KOPT-K1 (cell line): Measurements from ENCODE around the gene PLIN4.
A peak's percentile ranks its signal among the peaks of the same experiment; 100 is the strongest.

Experiments used
- H3K27ac ChIP-seq: fragments of 200-600 bp; sonication (generic); 2 replicates; pipeline ENCODE4 v1.5.1; 2016; ENCODE audit warnings: antibody characterized with exemption, mild to moderate bottlenecking, low read depth, low read length; ENCODE audit not compliant: poor library complexity, severe bottlenecking
- H3K36me3 ChIP-seq: fragments of 200-600 bp; sonication (generic); 2 replicates; pipeline ENCODE4 v1.5.1; 2017; ENCODE audit warnings: antibody characterized with exemption, mild to moderate bottlenecking, low read length, moderate library complexity; ENCODE audit not compliant: insufficient read depth
- H3K9me3 ChIP-seq: fragments of 200-600 bp; sonication (generic); 2 replicates; pipeline ENCODE4 v1.5.1; 2017; ENCODE audit warnings: antibody characterized with exemption, low read length, mild to moderate bottlenecking; ENCODE audit not compliant: insufficient read depth, poor library complexity, severe bottlenecking

The PLIN4 gene

GRCh38 chr19:4474514-4475022 is 43.7 kb downstream of the PLIN4 start:
- no peaks in the 10 kb centered on the region for H3K9me3 ChIP-seq
- peak overlapping the region; percentile 26 for H3K27ac ChIP-seq
- peaks cover 45% of the 10 kb centered on the region for H3K36me3 ChIP-seq

GRCh38 chr19:4473763-4474513 is 44.3 kb downstream of the PLIN4 start:
- Histone ChIP-seq H3K27ac (peak overlapping the region; percentile 26), H3K9me3 (no peaks in the 10 kb centered on the region), H3K36me3 (peaks cover 38% of the 10 kb centered on the region)

GRCh38 chr19:4473011-4473762 is 45.1 kb downstream of the PLIN4 start:
- Histone ChIP-seq H3K36me3 (peaks cover 31% of the 10 kb centered on the region), H3K27ac (peak overlapping the region; percentile 64), H3K9me3 (no peaks in the 10 kb centered on the region)

GRCh38 chr19:4472174-4472974 is 45.9 kb downstream of the PLIN4 start, which contains the start of gene HDGFL2:
HDGFL2 (plus strand) TSS chr19:4472297; CDS start chr19:4472351, 54 bp downstream.
- Histone ChIP-seq H3K9me3 (no peaks in the 10 kb centered on the region), H3K36me3 (peaks cover 23% of the 10 kb centered on the region), H3K27ac (peak within 1 kb of the TSS; percentile 64)

GRCh38 chr19:4471403-4472173 is 46.7 kb downstream of the PLIN4 start:
- Histone ChIP-seq H3K9me3 (no peaks in the 10 kb centered on the region), H3K27ac (peak overlapping the region; percentile 64), H3K36me3 (peaks cover 15% of the 10 kb centered on the region)

- no peaks in the 10 kb centered on the region for H3K36me3 ChIP-seq
- no peak overlapping the region for H3K27ac ChIP-seq
- H3K9me3 ChIP-seq, result no peaks in the 10 kb centered on the region
Measured at GRCh38 chr19:4467835-4468234, 50.5 kb downstream of the PLIN4 start.

GRCh38 chr19:4464815-4465581 is 53.3 kb downstream of the PLIN4 start:
- Histone ChIP-seq H3K9me3 (no peaks in the 10 kb centered on the region), H3K36me3 (no peaks in the 10 kb centered on the region), H3K27ac (no peak overlapping the region)

- no peaks in the 10 kb centered on the region for H3K9me3 ChIP-seq
- H3K36me3 ChIP-seq, result peaks cover 10% of the 10 kb centered on the region
- H3K27ac ChIP-seq, result peak within 1 kb of the TSS; percentile 59
Measured at GRCh38 chr19:4457654-4458395, 60.5 kb downstream of the PLIN4 start, which contains the start of gene UBXN6. UBXN6 (minus strand) TSS chr19:4457794; CDS start chr19:4457697, 97 bp downstream.

GRCh38 chr19:4456843-4457653 is 61.2 kb downstream of the PLIN4 start:
- Histone ChIP-seq H3K27ac (peak overlapping the region; percentile 59), H3K36me3 (peaks cover 18% of the 10 kb centered on the region), H3K9me3 (no peaks in the 10 kb centered on the region)

- Histone ChIP-seq H3K9me3 (no peaks in the 10 kb centered on the region), H3K36me3 (peaks cover 23% of the 10 kb centered on the region), H3K27ac (peak overlapping the region; percentile 44)
Measured at GRCh38 chr19:4456476-4456842, 61.8 kb downstream of the PLIN4 start.

GRCh38 chr19:4455719-4456475 is 62.4 kb downstream of the PLIN4 start:
- H3K36me3 ChIP-seq, result peaks cover 28% of the 10 kb centered on the region
- H3K9me3 ChIP-seq, result no peaks in the 10 kb centered on the region
- H3K27ac ChIP-seq, result peak overlapping the region; percentile 44
